Tibial nerve (tissue), 3 donors: Measurements from ENCODE around the gene ANK2.

Experiments
- POLR2A ChIP-seq, 2 donors: fragments of 450-650 bp; IDR thresholded peaks; one replicate each; pipeline ENCODE4 v1.6.1; 2017; ENCODE audit warnings: antibody characterized with exemption in 2 of 2, mild to moderate bottlenecking in 2 of 2, moderate library complexity in 2 of 2
- TF ChIP-seq, protein P1 (sequence below), 5 experiments: fragments of 200-600 bp in 3 of 5; fragments of 450-650 bp in 2 of 5; sonication (generic) in 3 of 5; IDR thresholded peaks; one replicate each; pipeline ENCODE4 v1.5.1; 2016 to 2019; ENCODE audit warnings: antibody characterized with exemption in 5 of 5, mild to moderate bottlenecking in 3 of 5, moderate library complexity in 2 of 5

DNA sequence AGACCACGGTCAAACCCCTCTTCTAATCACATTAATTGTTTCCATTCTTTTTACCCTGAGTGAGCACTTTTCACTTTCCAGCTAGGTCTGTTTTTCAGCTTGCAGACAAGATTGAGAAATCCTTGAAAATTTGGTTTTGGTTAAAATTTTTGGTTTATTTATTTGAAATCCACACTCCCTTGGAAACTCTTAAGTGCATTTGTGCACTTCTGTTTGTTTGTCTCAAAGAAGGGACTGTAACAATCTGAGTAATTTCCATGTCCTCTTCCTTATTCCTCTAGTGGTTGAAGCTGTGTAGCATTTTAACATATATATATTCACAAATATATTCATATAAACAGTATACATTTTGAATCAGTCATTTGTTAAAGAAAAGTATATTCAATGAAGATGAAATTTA is 333.3 kb downstream of the ANK2 start:
- TF ChIP-seq, protein P1, sequence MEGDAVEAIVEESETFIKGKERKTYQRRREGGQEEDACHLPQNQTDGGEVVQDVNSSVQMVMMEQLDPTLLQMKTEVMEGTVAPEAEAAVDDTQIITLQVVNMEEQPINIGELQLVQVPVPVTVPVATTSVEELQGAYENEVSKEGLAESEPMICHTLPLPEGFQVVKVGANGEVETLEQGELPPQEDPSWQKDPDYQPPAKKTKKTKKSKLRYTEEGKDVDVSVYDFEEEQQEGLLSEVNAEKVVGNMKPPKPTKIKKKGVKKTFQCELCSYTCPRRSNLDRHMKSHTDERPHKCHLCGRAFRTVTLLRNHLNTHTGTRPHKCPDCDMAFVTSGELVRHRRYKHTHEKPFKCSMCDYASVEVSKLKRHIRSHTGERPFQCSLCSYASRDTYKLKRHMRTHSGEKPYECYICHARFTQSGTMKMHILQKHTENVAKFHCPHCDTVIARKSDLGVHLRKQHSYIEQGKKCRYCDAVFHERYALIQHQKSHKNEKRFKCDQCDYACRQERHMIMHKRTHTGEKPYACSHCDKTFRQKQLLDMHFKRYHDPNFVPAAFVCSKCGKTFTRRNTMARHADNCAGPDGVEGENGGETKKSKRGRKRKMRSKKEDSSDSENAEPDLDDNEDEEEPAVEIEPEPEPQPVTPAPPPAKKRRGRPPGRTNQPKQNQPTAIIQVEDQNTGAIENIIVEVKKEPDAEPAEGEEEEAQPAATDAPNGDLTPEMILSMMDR (IDR thresholded peaks at IDR 0.05) = no peak
- no peak for TF ChIP-seq POLR2A (IDR thresholded peaks at IDR 0.05)
